Measurements from ENCODE around the gene ZKSCAN3. TPM values are rescaled to one million over a fixed set of nuclear protein-coding genes. Genes with fewer than 3 reads are reported as not detected.

ZKSCAN3 gene
- total RNA-seq, 1 donor = 4.7 TPM

- H3K4me3 ChIP-seq (ENCODE audit: low read depth, low read length) = no peak overlapping the region
- no peak for TF ChIP-seq CTCF (IDR thresholded peaks at IDR 0.05; ENCODE audit: insufficient read depth, low read depth, low read length)
- no peak for DNase-seq (ENCODE audit: low read depth)
Measured at GRCh38 chr6:28351493-28351925, 1.8 kb downstream of the ZKSCAN3 start.

- no peak overlapping the region for H3K4me3 ChIP-seq (ENCODE audit: low read depth, low read length)
- DNase-seq (ENCODE audit: low read depth) = no peak
Measured at GRCh38 chr6:28353356-28353755, 3.6 kb downstream of the ZKSCAN3 start.

GRCh38 chr6:28353981-28354676 is 4.4 kb downstream of the ZKSCAN3 start:
- peak; percentile 20 for DNase-seq (ENCODE audit: low read depth)
- no peak for TF ChIP-seq CTCF (IDR thresholded peaks at IDR 0.05; ENCODE audit: insufficient read depth, low read depth, low read length)
- no peak overlapping the region for H3K4me3 ChIP-seq (ENCODE audit: low read depth, low read length)

More at GRCh38 chr6:28353356-28353755, 3.6 kb downstream of the ZKSCAN3 start:
- no peak for TF ChIP-seq CTCF (IDR thresholded peaks at IDR 0.05; ENCODE audit: insufficient read depth, low read depth, low read length)

- H3K4me3 ChIP-seq (ENCODE audit: low read depth, low read length) = no peak overlapping the region
- no peak for DNase-seq (ENCODE audit: low read depth)
- no peak for TF ChIP-seq CTCF (IDR thresholded peaks at IDR 0.05; ENCODE audit: insufficient read depth, low read depth, low read length)
Measured at GRCh38 chr6:28354688-28355554, 5.2 kb downstream of the ZKSCAN3 start.

DNA sequence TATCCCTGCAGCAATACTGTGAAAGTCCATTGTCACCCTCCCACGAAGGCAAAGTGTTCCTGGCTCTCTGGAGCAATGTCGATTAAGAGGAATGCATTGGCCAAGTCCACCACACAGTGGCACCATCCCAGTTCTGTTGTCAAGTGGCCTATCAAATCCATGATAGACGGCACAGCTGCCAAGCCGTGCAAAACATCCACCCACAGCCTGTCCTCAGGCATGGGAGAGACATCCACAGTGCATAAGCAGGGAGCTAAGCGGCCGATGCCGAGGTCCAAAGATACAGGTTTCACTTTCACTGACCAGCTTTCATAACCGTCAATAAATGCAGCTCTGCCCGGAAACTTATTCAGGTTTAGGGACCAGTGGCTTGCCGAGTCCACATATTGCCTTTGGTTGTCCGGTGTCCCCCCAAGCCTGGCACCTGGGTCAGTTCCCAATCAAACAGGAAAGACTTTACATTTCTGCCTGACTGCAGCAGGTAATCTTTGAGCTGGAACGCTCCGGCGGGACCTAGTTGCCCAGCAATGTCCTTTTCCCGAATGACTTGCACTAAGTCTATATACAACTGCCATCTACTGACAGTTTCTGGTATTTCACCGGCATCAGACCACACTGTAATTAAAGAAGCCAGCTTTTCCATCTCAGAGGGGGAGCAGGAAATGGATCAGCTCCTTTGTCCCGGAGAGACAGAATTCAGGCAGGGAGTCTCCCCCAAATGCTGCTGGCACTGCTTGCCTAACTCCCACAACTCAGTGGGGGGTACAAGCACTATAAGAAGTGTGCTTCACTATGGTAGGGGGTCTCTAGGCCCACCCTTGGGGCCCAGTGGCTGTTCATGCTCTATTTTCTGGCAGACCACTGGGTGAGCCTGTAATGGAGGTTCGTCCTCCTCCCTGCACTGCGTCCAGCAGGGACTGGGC is 6.3 kb downstream of the ZKSCAN3 start:
- DNase-seq (ENCODE audit: low read depth) = peak; percentile 93
- peak; percentile 86 for TF ChIP-seq CTCF (IDR thresholded peaks at IDR 0.05; ENCODE audit: insufficient read depth, low read depth, low read length)
- H3K4me3 ChIP-seq (ENCODE audit: low read depth, low read length) = peak overlapping the region; percentile 78

DNA sequence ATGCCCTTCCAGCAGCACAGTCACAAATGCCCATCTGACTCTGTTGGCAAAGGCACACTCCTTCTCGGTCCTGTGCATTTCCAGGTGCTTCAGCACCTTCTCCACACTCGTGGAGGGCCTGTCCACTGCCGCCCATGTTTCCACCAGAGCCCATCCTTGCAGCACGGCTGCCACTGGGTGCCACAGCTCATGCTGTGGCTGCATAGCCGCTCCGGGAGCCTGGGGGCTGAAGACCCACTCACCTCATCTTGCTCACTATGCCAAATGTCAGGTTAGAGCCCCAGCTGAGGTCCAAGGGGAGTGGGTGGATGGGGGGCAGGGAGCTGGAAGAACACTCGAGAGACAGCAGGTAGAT is 6.9 kb downstream of the ZKSCAN3 start:
- no peak for TF ChIP-seq CTCF (IDR thresholded peaks at IDR 0.05; ENCODE audit: insufficient read depth, low read depth, low read length)
- no peak for DNase-seq (ENCODE audit: low read depth)
- H3K4me3 ChIP-seq (ENCODE audit: low read depth, low read length) = no peak overlapping the region
